GM23338 (cell line): ENCODE results near the gene RGS3.

Source experiments
- CREB1 ChIP-seq: fragments of 250-450 bp; sonication (Bioruptor Pico); IDR thresholded peaks from 2 replicates; pipeline ENCODE4 v1.5.0; 2020; ENCODE audit warnings: low read depth, mild to moderate bottlenecking, moderate library complexity
- EZH2phosphoT487 ChIP-seq: fragments of 200-600 bp; sonication (generic); IDR thresholded peaks from one replicate; pipeline ENCODE4 v1.8.1; 2018; ENCODE audit warnings: antibody characterized with exemption; ENCODE audit not compliant: unreplicated experiment
- TF ChIP-seq, protein P1 (sequence below), 2 experiments: fragments of 200-600 bp in 1 of 2; sonication (generic) in 1 of 2; conservative IDR thresholded peaks; 2 replicates each; pipeline versions ENCODE4 v1.5.1 to v1.6.1; 2016 to 2017; ENCODE audit warnings: antibody characterized with exemption in 2 of 2, low read depth in 2 of 2, mild to moderate bottlenecking in 2 of 2, moderate library complexity in 1 of 2

DNA sequence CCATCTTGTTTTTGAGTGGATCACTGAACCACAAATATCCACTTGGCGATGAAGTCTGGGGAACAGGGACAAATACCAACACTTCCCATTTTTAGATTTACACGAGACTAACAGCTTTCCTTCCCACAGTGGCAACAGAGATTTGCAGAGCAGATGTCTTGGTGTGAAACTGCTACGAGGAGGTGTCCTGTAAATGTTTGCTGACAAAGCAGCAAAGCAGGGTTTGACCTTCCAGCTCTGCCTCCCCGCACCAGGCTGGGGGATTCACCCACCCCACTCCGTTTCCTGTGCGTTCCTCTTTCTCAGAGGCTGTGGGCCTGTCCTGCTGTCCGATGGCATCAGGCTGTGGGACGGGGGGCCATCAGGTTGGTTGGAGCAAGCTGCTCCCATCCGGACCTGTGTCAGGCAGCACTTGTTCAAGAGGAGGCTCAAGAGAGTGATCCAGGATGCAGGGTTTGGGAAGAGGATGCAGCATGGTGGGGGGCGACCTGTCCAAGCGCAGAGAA is 693 bp upstream of the RGS3 start:
- TF ChIP-seq, protein P1, sequence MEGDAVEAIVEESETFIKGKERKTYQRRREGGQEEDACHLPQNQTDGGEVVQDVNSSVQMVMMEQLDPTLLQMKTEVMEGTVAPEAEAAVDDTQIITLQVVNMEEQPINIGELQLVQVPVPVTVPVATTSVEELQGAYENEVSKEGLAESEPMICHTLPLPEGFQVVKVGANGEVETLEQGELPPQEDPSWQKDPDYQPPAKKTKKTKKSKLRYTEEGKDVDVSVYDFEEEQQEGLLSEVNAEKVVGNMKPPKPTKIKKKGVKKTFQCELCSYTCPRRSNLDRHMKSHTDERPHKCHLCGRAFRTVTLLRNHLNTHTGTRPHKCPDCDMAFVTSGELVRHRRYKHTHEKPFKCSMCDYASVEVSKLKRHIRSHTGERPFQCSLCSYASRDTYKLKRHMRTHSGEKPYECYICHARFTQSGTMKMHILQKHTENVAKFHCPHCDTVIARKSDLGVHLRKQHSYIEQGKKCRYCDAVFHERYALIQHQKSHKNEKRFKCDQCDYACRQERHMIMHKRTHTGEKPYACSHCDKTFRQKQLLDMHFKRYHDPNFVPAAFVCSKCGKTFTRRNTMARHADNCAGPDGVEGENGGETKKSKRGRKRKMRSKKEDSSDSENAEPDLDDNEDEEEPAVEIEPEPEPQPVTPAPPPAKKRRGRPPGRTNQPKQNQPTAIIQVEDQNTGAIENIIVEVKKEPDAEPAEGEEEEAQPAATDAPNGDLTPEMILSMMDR (conservative IDR thresholded peaks at IDR 0.05; ENCODE audit: low read depth in 2 of 2): no peak
- no peak for TF ChIP-seq CREB1 (CRISPR knock-in tag)
- no peak for TF ChIP-seq EZH2phosphoT487
